ENCODE data around the gene SFTPD. TPM values are rescaled to one million over a fixed set of nuclear protein-coding genes. Genes with fewer than 3 reads are reported as not detected.

SFTPD gene
- polyA plus RNA-seq, 1 of the 3 experiments (the other 2 are of a cell fraction), result 0.03 TPM

- 69% methylated on average over 7 of the region's 7 CpGs for WGBS (ENCODE audit: low lambda C conversion rate)
- POLR2A ChIA-PET, result no interaction called here
- Histone ChIP-seq H3K27me3 (ENCODE audit: insufficient read depth) (peaks cover 4% of the 10 kb centered on the region; the same call in 1 of the 2 replicates), H3K4me2 (no peak overlapping the region), H3K9ac (no peak overlapping the region), H4K20me1 (ENCODE audit: insufficient read depth) (no peaks in the 10 kb centered on the region), H3K36me3 (replicated peaks in 1 of 2; ENCODE audit: control insufficient read depth in 1 of 2, insufficient read depth in 2 of 2, low read length in 1 of 2) (no peaks in the 10 kb centered on the region), H3K9me2 (no peaks in the 10 kb centered on the region), H3K9me3 (no peaks in the 10 kb centered on the region), H3K27ac (ENCODE audit: low read depth in 2 of 2, low read length in 1 of 2) (no peak overlapping the region; a peak in 1 of 4 replicates), H3K4me3 (ENCODE audit: low read depth in 2 of 2, low read length in 1 of 2) (no peak overlapping the region), H2AFZ (ENCODE audit: low read depth) (no peak overlapping the region), H3K79me2 (ENCODE audit: insufficient read depth) (no peaks in the 10 kb centered on the region), H3F3A (replicated peaks; ENCODE audit: insufficient read depth) (no peaks in the 10 kb centered on the region), H3K4me1 (ENCODE audit: control insufficient read depth in 1 of 2, insufficient read depth in 2 of 2, low read depth in 1 of 2, low read length in 1 of 2) (peaks cover 0 to 20% of the 10 kb centered on the region in 2 experiments; a peak in 1 of 4 replicates)
- CTCF ChIA-PET, result interaction anchor here (1.5 kb wide), 1 partner anchor 364 kb away, joined by 5 read pairs; no protein-coding TSS in a partner anchor
- TF ChIP-seq RXRA (IDR thresholded peaks at IDR 0.05; ENCODE audit: borderline replicate concordance, low read depth) (no peak), FOXM1 (IDR thresholded peaks at IDR 0.05; ENCODE audit: low read depth) (no peak), SMC3 (IDR thresholded peaks at IDR 0.05; ENCODE audit: low read depth, low read length) (no peak), REST (IDR thresholded peaks at IDR 0.05; ENCODE audit: low read depth, low read length) (no peak), EP300 (IDR thresholded peaks at IDR 0.05; ENCODE audit: borderline replicate concordance in 1 of 2, low read depth in 1 of 2, low read length in 1 of 2) (no peak), TAF1 (IDR thresholded peaks at IDR 0.05; ENCODE audit: borderline replicate concordance, low read depth, low read length) (no peak)
- DNase-seq, result no peak
Measured at GRCh38 chr10:79926037-79926436, 22.9 kb downstream of the SFTPD start.

- TF ChIP-seq TEAD4 (IDR thresholded peaks at IDR 0.05; ENCODE audit: borderline replicate concordance, insufficient read depth), result no peak
- no peak for TF ChIP-seq POLR2AphosphoS5 (IDR thresholded peaks at IDR 0.05; ENCODE audit: low read depth, low read length)
- TF ChIP-seq, protein P1, sequence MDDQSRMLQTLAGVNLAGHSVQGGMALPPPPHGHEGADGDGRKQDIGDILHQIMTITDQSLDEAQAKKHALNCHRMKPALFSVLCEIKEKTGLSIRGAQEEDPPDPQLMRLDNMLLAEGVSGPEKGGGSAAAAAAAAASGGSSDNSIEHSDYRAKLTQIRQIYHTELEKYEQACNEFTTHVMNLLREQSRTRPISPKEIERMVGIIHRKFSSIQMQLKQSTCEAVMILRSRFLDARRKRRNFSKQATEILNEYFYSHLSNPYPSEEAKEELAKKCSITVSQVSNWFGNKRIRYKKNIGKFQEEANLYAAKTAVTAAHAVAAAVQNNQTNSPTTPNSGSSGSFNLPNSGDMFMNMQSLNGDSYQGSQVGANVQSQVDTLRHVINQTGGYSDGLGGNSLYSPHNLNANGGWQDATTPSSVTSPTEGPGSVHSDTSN (IDR thresholded peaks at IDR 0.05), result no peak
- no peaks in the 10 kb centered on the region for H3K36me3 ChIP-seq (replicated peaks in 1 of 2; ENCODE audit: control insufficient read depth in 1 of 2, insufficient read depth in 2 of 2, low read length in 1 of 2)
- no peaks in the 10 kb centered on the region for H3K9me3 ChIP-seq
- 41% methylated on average over 3 of the region's 3 CpGs for WGBS (ENCODE audit: low lambda C conversion rate)
- H3K9ac ChIP-seq, result no peak overlapping the region
- no peak overlapping the region for H3K4me2 ChIP-seq
- no peaks in the 10 kb centered on the region for H3F3A ChIP-seq (replicated peaks; ENCODE audit: insufficient read depth)
- no peak overlapping the region; a peak in 1 of 4 replicates for H3K27ac ChIP-seq (ENCODE audit: low read depth in 2 of 2, low read length in 1 of 2)
- no peaks in the 10 kb centered on the region for H3K79me2 ChIP-seq (ENCODE audit: insufficient read depth)
- no peaks in the 10 kb centered on the region for H4K20me1 ChIP-seq (ENCODE audit: insufficient read depth)
- no peaks in the 10 kb centered on the region for H3K9me2 ChIP-seq
- no peak overlapping the region for H2AFZ ChIP-seq (ENCODE audit: low read depth)
- ChIA-PET CTCF (interaction anchor here (1.3 to 1.5 kb wide), 3 partner anchors 21 to 389 kb away, joined by 4 to 5 read pairs (median 5); no protein-coding TSS in a partner anchor), POLR2A (no interaction called here)
- H3K4me3 ChIP-seq (ENCODE audit: low read depth in 2 of 2, low read length in 1 of 2), result no peak overlapping the region
- no peak for DNase-seq
- H3K4me1 ChIP-seq (ENCODE audit: control insufficient read depth in 1 of 2, insufficient read depth in 2 of 2, low read depth in 1 of 2, low read length in 1 of 2), result peaks cover 0 to 20% of the 10 kb centered on the region in 2 experiments; a peak in 1 of 4 replicates
- no peaks in the 10 kb centered on the region for H3K27me3 ChIP-seq (ENCODE audit: insufficient read depth)
Measured at GRCh38 chr10:79925614-79926013, 23.3 kb downstream of the SFTPD start.
